ENCODE results near the gene ARAP1.

GRCh38 chr11:72758690-72759389 lies 6.6 kb upstream of the ARAP1 start:
- no peak for TF ChIP-seq CTCF (IDR thresholded peaks at IDR 0.05; ENCODE audit: low read depth, low read length)
- TF ChIP-seq POLR2A (IDR thresholded peaks at IDR 0.05; ENCODE audit: extremely low read depth, insufficient read length) = no peak
- TF ChIP-seq MAX (IDR thresholded peaks at IDR 0.05; ENCODE audit: low read depth, low read length) = no peak
- TF ChIP-seq MYC (IDR thresholded peaks at IDR 0.05; ENCODE audit: low read depth, low read length) = no peak
